KG1 (cell line): ENCODE results near the gene PIM3.

ENCODE experiments used
- DNase-seq: peaks from one replicate; lab custom pipeline; 2025; lab: John Stamatoyannopoulos, UW

The PIM3 gene

DNA sequence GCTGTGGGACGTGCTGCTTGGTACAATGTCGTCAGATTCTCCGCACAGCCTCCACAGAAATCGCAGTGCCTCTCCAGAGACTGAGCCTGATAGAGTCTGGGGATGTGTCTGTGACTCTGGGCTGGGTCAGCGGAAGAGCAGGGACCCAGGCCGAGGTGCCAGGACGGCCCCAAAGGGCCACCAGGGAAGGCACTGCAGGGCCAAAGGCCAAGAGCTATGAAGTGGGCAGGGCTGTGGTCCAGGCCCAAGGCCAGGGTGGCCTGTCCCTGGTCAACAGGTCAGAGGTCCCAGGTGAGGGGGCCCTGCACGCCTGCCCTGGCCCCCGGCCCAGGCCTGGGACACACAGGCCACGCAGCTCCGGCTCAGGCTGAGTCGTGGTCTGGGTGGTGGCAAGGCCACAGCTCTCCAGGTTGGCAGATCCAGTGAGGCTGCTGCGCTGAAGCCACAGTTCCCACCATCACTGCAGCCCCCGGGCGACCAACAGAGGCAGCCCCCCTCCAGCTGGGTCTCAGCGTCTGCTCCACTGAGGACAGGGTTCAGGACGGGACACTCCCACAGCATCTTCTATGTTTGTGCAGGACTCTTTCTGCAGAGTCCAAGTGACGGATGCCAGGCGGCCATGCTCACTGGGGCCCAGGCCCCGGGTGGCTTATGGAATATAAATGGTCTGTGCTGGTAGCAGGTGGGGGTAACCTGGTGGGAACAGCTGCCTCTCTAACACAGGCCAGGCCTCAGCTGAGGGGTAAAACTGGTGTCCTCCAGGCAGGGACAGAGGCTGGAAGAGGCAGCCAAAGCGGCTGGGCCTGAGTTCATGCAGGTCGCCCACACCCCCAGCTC, 4.8 kb upstream of the PIM3 start:
- no peak for DNase-seq

DNA sequence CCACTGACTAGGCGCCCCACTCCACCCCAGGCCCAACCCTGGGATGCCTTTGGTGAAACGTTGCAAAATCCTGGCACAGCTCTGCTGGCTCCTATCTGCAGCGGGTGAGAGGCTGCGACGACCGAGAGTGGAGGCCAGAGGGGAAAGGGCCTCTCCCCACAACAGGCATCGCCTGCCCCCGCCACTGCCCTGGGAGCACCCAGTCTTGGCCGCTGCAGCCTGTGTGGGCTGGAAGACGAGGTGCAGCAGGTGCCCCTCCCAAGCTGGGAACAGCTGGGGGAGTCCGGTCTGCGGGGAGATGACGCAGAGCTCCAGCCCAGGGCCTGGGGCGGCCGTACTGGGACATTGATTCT, 4.2 kb upstream of the PIM3 start:
- no peak for DNase-seq

DNA sequence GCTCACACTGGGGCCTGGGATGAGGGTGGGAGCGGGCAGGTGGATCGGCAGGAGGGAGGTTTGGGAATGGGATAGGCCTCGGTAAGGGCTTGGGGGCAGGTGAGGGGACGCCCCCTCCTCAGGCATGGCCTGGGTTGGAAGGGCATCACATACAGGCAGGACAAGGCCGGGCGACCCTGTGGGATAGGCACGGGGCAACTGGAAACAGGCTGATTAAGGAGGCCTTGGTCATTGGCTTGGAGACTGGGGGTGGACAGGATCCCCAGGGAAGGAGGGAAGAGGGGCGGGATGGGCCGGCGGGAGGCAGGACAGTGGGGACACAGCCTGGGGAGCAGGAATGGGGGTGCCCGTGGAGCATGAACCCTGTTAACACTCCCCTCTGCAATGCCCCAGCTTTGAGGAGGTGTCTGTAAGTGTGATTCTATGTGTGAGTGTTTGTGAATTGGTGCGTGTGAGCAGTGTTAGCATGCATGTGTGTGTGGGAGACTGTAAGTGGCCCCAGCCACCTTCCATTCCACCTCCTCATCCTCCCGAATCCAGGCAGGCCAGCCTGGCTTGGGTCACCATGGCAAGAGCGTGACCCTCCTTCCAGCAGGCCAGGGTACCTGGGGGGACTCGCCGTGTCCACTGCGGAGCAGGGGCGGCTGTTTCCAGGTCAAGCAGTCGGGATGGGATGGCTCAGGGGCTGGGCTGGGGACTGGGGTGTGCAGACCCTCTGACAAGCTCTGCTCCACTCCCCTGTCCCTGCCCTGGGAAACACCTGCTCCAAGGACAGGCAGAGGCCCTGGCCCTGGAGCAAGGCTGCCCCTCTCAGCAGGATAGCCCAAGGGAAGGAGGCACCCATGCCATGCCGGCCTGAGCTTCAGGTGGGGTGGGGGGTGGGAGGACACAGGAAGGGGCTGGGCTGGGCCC, 3.4 kb upstream of the PIM3 start:
- no peak for DNase-seq

DNA sequence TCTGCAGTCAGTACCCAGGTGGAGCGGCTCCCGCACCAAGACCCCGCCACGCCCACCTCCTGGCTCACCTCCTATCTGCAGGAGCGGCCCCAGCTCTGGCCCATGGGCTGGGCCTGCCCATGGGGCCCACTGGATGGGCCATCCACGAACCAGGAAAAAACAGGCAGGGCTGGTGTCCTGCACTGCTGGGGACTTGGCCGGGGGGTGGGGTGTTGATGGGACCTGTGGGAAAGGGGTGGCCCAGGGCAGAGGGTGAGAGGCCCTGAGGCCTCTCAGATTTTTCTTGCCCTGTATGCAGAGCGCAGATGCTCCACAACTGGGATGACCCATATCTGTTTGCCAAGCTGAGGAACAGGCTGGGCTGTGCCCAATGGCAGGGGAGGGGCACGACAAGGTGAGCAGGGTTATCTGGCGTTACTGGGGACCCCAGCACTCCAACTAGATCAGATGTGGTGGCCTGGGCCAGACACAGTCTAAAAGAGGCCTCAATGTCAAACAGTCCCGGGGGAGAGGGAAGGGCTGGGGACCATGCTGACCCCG, 2.7 kb upstream of the PIM3 start:
- no peak for DNase-seq

DNA sequence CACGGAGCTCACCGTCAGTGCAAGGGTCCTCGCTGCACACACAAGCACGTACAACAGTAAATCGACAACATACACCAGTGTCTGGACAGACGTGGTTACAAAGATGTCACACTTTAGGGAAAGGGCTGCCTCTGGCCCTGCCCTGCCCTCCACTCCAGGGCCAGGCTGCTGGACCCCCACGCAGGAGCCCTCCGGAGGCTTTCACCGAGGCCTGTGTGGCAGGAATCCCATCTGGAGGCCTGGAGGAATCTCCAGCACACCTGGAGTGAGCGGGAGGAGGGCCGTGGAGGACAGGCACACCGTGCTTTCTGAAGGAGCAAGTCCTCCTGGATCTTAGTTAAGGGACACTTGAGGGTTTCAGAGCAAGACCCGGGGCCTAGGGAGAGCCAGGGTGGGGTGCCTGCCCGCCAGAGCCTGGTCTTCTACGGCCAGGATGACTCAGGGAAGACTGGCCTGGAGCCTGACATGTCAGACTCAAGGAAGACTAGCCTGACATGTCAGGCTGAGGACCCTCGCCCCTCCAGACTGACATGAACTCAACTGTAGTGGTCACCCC, 2.1 kb upstream of the PIM3 start:
- no peak for DNase-seq

DNA sequence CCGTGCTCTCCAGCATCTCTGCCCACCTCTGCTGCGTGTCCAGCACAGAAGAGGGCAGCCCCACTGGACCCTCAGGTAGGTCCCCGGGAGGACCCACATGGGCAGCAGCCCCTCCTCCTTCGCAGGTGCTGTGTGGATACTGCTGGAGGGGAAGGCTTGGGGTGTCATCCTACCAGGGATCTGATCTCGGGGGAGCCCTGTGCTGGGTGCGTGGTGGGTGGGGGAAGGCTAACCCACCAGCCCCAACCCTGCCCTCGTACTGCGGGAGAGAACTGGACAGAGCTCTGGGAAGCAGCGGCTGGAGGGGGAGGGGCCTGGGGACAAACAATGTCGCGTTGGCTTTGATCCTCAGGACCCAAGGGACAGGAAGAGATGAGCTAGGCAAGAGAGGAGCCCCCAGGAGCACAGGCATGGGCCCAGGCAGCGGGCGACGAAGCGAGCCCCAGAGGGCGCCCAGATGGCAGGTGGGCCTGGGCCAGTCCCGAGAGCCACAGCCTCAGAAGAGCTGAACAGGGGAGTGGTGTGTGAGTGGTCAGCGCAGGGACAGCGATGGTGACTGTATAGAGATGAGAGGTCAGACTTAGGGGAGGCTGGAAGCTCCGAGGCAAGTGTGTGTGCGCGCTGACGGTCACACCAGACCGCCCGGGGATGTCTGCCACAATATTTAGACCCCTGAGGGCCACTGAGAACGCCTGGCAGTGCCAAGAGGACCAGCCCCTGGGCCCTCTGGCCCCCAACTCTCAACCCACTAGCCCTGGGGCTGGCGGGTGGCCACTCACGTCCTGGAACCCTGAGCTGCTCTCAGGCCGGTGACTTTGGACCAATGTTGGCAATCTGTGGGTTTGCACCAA, 1.4 kb upstream of the PIM3 start:
- no peak for DNase-seq

DNA sequence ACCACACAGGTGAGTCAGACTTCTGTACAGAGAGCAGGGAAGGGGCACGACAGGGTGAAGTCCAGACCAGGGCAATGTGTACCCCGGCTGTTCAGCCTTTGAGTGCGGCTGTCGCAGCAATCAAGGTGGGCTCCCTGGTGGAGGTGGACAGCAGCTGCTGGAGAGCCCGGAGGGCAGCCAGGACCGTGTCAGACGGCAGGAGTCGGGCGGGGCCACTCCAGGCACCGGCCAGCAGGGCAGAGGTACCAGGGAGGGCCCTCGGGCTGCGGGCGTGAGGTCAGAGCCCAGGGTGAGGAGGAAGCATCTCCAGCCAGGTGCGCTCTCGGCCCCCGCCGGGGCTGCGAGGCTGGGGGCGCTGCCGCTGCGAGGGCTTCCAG, 802 bp upstream of the PIM3 start:
- no peak for DNase-seq

DNA sequence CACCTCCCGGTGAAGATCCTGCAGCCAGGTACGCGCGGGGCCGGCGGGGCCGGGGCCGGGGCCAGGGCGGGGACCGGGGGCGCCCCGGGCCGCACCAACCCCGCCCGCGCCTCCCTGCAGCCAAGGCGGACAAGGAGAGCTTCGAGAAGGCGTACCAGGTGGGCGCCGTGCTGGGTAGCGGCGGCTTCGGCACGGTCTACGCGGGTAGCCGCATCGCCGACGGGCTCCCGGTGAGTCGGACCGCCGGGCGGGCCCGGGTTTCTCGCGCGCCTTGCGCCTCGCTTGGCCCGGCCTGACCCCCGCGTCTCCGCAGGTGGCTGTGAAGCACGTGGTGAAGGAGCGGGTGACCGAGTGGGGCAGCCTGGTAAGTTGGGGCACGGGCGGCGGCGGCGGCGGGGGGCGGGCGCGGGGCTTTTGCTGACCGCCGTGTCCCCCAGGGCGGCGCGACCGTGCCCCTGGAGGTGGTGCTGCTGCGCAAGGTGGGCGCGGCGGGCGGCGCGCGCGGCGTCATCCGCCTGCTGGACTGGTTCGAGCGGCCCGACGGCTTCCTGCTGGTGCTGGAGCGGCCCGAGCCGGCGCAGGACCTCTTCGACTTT, 531 bp downstream of the PIM3 start:
- no peak for DNase-seq

DNA sequence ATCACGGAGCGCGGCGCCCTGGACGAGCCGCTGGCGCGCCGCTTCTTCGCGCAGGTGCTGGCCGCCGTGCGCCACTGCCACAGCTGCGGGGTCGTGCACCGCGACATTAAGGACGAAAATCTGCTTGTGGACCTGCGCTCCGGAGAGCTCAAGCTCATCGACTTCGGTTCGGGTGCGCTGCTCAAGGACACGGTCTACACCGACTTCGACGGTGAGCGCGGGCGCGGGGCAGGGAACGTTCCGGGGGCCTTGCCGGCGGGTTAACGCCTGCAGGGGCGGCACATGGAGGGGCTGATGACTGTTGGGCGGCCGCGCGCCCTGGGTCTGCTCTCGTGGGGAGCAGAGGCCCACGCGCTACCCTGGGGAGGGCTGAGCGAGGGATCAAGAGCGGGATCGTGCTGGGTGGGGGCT, 1.0 kb downstream of the PIM3 start:
- DNase-seq: no peak

DNA sequence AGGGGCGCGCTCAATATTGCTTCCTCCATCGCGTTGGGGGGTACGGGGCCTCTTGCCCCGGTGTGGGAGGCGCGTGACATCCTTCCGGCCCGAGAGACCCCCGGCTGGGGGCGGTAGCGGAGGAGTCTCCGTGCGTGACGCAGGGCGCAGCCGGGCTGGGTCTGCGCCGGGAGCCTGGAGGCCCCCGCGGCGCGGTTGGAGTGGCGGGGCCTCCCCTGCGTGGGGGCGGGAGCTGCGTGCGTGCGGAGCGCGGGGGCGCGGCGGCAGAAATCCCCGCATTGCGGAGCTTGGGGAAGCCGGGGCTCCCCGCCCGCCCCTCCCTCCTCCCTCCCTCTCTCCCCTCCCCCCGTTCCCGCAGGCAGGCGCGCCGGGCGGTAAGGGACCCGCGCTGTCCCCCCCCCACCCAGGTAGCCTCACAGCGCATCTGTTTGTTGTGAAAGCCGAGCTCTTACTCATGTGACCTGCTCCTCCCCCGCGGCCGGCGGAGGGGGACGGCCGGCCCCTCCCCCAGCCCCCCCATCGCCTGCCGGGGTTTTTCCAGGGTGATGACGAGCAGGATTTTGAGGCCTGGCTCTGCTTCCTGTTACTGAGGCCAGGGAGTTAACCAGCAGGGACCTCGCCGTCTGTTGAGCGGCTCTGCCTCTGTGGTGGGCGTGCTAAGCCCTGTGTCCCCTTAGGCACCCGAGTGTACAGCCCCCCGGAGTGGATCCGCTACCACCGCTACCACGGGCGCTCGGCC, 1.6 kb downstream of the PIM3 start:
- DNase-seq: no peak

DNA sequence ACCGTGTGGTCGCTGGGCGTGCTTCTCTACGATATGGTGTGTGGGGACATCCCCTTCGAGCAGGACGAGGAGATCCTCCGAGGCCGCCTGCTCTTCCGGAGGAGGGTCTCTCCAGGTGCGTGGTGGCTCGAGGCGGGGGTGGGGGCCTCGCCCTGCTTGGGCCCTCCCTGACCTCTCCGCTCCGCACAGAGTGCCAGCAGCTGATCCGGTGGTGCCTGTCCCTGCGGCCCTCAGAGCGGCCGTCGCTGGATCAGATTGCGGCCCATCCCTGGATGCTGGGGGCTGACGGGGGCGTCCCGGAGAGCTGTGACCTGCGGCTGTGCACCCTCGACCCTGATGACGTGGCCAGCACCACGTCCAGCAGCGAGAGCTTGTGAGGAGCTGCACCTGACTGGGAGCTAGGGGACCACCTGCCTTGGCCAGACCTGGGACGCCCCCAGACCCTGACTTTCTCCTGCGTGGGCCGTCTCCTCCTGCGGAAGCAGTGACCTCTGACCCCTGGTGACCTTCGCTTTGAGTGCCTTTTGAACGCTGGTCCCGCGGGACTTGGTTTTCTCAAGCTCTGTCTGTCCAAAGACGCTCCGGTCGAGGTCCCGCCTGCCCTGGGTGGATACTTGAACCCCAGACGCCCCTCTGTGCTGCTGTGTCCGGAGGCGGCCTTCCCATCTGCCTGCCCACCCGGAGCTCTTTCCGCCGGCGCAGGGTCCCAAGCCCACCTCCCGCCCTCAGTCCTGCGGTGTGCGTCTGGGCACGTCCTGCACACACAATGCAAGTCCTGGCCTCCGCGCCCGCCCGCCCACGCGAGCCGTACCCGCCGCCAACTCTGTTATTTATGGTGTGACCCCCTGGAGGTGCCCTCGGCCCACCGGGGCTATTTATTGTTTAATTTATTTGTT, 2.4 kb downstream of the PIM3 start:
- DNase-seq: no peak

DNA sequence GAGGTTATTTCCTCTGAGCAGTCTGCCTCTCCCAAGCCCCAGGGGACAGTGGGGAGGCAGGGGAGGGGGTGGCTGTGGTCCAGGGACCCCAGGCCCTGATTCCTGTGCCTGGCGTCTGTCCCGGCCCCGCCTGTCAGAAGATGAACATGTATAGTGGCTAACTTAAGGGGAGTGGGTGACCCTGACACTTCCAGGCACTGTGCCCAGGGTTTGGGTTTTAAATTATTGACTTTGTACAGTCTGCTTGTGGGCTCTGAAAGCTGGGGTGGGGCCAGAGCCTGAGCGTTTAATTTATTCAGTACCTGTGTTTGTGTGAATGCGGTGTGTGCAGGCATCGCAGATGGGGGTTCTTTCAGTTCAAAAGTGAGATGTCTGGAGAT, 3.1 kb downstream of the PIM3 start:
- DNase-seq: no peak

DNA sequence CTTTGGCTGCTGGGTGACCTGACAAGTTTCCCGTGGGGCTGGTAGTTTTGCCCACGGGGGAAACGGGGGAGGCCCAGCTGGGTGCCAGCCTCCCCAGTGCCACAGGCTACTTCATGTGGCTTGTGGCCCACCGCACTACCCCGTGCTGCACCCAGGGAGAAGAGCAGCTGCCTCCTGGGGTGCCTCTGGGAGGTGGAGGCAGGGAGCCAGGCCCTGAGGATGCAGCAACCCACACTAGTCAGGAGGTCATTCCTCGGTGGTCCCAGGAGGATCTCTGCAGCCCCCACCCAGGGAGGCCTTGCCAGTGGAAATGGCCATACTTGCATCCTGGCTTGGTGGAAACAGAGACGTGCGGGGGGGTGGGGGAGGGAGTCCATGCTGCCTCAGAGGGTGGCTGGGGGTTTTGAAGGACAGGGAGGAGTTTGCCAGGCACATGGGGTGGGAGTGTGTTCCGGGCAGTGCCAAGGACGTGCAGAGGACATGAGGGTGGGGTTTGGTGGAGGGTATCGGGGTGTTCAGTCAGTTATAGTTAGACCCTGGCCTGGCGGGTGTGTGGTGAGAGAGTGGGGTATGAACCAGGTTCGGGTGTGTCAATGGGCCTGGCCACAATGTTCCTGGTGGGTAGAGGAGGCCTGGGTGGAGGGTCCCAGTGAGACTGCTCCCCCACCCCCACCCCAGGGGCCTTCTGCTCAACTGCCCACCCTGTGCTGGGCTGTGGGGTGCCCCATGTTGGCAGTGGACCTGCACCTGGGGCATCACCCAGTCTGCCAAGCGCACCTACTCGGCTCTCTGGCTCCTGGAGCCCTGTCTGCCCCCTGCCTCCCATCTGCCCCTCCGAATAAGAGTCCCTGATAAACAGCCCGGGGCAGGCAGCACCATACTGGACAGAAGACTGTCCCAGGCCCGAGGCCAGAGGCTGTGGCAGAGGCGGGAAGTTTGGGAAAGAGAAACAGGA, 3.8 kb downstream of the PIM3 start:
- DNase-seq: no peak

DNA sequence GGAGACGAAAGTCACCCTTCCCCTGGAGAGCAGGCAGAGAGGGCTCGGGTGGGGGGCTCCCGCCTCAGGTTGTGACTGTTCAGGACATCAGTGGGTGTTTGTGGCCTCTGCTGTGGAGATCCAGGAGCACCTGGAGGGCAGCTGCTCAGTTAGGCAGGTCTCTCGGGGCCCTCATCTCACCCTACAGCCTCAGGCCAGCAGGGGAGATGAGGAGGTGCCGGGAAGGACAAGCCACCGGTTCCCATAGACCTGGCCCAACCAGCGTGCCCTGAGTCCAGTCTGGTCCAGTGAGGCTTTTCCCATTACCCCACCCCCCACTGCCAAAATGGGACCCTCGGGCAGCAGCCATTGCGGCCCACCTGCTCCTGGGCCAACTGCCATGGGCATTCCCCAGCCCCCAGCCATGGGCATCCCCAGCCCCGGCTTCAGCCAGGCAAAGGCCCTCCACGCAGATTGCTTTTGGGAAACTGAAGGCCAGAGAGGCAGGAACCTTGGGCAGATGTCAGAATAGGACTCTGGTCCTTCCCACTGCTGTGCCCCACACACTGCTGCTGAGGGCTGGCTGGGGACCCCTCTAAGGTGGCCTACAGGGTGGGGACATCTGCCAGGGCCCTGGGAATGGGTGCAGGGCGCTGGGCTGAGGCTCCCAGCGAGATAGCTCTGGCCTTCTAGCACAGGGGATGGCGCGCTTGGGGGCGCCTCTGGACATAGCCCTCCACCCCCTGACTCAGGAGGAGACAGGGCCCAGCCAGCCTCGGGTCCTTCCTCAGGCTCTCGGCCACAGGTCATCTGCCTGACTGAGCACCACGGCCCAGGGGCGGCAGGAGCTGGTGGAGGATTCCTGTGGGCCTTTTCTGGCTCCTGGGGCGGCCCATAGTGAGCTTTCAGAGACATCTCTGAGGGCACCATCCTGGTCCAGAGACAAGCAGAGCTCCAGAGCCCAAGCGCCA, 4.8 kb downstream of the PIM3 start:
- DNase-seq: no peak

DNA sequence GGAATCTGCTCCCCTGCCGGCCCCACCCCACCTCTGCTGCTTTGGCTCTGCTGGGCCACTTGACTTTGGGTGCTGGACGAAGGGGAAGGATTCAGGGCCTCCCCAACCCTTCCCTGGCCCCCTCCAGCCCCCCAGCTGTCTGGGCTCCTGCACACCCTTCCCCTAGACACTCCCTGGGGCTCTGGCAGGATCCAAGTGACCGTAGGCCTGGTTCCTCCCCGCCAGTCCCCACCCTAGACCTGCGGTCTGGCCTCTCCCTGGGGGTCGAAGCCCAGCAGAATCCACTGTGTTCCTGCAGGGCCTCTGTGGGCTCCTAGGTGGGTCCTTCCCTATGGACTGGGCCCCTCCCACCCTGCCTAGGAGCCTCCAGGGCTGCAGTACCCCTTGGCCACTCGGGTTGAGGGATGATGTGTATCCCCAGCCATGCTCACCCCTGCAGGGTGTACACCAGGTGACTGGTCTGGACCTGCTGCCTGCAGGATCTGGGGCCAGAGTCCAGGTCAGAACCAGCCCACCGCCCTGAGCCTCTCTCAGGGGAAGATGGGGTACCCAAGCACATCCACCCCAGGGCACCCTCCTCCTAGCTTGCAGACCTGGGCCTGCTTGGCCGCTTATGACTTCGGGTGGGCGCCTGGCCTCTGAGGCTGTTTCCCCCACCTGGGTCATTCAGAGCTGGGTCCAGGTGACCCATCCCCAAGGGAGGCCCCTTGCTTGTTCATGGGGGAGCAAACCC, 5.6 kb downstream of the PIM3 start:
- no peak for DNase-seq
